PC-3 (cell line): ENCODE results near the gene CARMIL1.

Experiments used
- EZH2 ChIP-seq: fragments of 300-600 bp; sonication (generic); IDR thresholded peaks from one replicate; pipeline ENCODE4 v1.6.1; 2017; ENCODE audit warnings: antibody characterized with exemption, mild to moderate bottlenecking, low read length; ENCODE audit not compliant: unreplicated experiment
- EZH2phosphoT487 ChIP-seq: fragments of 300-600 bp; sonication (generic); IDR thresholded peaks from 2 replicates; pipeline ENCODE4 v1.6.1; 2018; ENCODE audit warnings: mild to moderate bottlenecking, antibody characterized with exemption, low read length, borderline replicate concordance
- TF ChIP-seq, protein P1 (sequence below): fragments of 300-600 bp; sonication (generic); conservative IDR thresholded peaks from 2 replicates; pipeline ENCODE4 v1.5.1; 2017; ENCODE audit warnings: antibody characterized with exemption, low read depth, mild to moderate bottlenecking, low read length

DNA sequence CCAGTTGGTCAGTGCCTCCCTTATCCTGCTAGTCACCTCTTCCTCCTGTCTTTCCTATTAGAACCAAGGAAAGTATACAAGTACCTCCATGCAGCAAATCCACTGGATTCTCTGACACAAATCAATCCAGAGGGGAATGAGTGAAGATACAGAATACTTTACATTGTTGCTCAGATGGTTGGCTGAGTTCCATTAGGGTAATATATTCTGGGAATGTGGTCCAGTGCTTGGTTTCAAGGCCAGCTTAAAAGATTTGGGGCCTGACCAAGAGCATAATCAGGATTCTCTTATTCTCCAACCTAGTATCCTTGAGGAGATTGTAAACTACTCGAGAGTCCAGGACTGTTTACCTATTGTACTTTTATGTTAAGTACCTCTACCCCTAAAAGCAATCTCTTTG, 23.0 kb downstream of the CARMIL1 start:
- TF ChIP-seq, protein P1, sequence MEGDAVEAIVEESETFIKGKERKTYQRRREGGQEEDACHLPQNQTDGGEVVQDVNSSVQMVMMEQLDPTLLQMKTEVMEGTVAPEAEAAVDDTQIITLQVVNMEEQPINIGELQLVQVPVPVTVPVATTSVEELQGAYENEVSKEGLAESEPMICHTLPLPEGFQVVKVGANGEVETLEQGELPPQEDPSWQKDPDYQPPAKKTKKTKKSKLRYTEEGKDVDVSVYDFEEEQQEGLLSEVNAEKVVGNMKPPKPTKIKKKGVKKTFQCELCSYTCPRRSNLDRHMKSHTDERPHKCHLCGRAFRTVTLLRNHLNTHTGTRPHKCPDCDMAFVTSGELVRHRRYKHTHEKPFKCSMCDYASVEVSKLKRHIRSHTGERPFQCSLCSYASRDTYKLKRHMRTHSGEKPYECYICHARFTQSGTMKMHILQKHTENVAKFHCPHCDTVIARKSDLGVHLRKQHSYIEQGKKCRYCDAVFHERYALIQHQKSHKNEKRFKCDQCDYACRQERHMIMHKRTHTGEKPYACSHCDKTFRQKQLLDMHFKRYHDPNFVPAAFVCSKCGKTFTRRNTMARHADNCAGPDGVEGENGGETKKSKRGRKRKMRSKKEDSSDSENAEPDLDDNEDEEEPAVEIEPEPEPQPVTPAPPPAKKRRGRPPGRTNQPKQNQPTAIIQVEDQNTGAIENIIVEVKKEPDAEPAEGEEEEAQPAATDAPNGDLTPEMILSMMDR, result no peak
- no peak for TF ChIP-seq EZH2
- TF ChIP-seq EZH2phosphoT487, result no peak
